GM18508 (cell line): ENCODE results near the gene RBBP4.

Experiments
- ATAC-seq: cut with Tn5 transposase; IDR thresholded peaks from one replicate; pipeline ENCODE4 v1.9.1; 2021; ENCODE audit warnings: moderate number of reproducible peaks; ENCODE audit not compliant: insufficient read depth, unreplicated experiment

Gene RBBP4

DNA sequence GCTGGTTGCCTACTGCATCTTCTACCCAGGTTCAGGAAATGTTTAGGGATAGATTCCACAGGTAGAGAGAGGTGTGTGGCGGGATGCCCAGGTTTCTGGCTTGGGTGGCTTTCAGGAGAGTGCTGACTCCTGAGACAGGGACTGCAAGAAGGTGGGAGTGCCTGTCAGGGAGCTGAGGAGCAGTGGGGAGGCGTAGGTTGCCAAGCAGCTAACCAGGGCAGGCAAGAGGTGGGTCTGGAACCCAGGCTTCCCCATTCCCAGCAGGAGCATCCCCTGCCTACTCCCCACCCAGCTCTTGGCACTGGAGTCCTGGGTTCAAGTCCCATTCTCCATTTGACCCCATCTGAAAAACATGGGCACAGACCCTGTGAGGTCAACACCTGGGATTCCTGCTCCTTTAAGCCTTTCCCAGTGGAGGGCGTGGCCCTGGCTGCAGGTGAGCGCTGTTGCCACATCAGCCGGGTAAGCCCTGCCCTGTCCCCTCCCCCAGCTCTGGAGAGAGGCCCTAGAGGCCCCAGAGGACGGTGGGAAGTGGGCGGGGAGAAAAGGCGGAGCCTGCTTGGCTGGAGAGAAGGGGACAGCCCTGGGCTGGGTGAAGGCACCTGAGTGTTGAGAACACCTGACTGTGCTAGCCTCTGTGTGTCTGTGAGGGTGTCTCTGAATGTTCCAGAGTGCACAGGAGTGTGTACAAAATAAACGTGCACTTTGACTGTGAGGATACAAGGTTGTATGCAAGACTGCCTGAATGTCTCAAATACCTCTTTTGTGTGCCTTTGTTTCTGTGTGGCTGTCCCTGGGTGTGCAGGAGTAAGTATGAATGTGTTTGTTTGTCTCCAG lies 65.5 kb downstream of the RBBP4 start:
- no peak for ATAC-seq

DNA sequence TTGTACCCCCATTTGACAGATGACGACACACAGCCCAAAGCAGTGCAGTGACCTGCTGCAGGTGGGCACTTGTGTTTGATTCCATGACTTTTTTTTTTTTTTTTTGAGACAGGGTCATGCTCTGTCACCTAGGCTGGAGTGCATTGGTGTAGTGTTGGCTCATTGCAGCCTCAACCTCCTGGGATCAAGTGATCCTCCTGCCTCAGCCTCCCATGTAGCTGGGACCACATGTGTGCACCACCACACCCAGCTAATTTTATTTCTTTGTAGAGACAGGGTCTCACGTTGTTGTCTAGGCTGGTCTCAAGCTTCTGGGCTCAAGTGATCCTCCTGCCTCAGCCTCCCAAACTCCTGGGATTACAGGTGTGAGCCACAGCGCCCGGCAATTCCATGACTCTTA lies 66.5 kb downstream of the RBBP4 start:
- ATAC-seq = no peak

DNA sequence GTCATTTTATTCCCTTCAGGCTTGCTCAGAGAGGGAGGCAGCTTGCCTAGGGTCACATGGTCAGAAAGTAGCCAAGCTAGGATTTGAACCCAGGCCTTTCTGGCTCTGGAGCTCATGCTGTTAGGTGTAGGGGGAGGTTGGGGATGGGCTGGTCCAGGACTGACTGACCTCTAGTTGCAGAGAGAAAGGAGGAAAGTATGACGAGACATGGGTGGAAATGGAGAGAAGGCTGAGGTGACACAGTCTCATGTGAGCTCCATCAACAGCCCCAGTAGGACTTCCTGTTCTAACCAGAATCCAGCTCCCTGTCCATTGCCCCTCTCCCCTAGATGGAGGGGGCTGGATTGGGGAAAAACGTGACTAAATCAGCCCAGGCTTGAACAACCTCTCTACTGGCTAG lies 67.0 kb downstream of the RBBP4 start:
- no peak for ATAC-seq

DNA sequence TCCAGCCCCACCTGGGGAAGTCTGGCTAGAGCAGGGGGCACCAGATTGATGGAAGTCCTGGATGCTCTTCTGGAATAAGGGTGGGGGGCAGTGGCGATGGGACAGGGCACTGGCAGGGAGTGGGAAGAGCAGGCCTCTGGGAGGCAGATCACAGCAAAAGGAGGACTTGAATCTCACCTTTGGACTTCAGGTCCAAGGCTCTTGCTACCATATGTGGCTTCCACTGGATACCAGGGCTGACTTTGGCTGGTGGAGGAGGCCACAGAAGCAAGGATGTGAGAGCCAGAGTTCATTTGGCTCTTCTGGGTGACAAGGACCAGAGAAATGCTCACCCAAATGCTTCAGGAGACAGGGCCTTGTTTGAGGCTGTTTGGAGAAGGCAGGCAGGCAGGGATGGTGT lies 67.5 kb downstream of the RBBP4 start:
- ATAC-seq = no peak

DNA sequence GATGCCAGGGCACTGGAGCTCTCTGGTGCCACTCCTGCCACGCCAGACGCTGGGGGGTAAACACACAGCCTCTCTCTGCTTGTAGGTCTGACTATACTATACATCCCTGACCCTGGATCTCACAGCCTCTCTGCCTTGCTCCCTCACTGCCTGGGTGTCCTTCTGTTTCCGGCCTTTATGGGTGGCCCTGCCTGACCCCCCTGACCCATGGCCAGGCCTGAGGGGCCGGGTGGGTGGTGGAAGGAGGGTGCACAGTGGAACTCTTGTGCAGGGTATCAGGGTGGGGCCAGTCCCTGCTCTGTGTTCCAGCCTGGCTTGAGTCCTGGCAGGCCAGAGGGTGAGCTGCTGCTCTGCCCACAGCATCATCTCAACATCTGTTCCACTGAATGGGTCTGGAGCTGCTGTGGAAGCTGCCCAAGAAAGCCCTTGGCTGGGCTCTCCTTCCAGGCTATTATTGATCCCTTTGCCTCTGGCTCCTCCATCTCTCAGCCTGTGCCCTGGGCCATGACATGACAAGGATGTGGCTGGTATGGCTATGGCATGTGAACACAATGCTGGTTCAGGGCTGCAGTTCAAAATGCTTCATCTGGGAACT lies 68.8 kb downstream of the RBBP4 start:
- ATAC-seq = no peak

DNA sequence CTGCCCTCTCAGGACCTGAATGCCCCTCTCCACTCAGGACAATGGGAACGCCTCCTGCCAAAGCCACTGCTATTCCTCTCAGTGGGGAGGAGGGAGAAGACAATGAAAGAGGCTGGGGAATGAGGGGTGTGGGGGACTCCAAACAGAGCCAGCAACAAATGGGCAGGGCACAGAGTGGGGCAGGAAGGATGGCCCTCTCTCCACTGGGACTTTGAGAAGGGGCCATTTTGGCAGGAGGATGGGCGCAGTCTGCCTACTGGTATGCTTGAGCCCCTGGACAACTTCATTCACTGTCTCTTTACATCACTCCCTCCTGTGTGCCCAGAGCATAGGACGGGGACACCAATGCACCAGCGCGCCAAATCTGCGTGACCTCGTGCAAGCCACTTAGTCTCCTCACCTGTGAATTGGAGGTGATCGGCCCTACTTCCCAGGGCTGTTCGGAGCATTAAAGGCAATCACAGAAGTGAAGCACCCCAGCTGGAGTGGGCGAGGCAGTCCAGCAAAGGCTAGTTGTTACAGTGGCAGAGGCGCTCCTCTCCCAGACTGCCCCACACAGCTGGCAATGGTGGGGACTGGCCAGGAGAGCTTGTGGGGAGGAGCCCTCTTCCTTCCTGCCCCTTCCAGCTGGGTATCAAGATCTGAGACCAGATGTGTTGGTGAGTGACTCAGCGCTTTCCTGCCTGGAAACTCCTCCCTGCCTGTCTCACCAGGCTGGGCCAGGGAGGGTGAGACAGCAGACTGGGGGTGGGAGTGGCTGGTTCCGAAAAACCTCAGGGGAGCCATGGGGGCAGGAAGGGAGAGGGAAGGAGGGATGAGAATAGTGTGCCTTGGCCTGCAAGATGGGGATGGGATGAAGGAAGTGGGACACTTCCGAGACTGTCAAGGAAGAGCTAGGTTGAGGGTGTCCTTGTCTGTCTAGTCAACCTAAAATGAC lies 73.9 kb downstream of the RBBP4 start:
- no peak for ATAC-seq

DNA sequence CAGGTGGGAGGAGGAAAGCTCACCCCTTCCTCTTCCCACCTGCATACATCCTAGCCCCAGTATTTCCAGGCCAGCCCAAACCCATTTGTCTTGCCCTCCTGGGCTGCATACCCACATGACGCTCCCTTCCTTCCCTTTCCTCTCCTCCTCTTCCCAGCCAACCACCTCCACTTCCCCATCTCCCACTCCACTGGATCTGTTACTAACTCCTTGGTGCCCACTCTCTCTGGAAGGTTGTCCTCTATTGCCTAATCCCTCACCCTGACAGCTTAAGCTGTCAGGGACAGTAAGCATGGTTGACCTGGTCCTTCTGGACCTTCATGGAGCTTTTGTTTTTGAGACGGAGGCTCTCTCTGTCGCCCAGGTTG lies 74.6 kb downstream of the RBBP4 start:
- ATAC-seq = no peak

DNA sequence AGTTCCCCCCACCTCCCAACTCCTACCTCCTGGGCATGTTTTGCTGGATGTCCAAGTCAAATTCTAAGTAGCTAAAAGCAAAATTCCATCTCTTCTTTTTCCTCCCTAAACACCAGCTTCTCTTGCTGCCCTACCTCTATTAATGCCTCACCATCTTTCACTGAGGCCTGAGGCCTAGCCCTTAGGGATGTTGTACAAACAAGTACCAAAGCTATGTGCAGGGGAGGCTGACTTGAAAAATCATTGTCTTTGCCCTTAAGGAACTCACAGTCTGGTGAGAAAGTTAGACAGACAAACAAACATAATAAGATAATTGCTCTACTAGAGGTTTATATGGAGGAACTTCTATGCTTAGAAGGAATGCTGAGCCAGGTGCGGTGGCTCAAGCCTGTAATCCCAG lies 76.9 kb downstream of the RBBP4 start:
- ATAC-seq = no peak

DNA sequence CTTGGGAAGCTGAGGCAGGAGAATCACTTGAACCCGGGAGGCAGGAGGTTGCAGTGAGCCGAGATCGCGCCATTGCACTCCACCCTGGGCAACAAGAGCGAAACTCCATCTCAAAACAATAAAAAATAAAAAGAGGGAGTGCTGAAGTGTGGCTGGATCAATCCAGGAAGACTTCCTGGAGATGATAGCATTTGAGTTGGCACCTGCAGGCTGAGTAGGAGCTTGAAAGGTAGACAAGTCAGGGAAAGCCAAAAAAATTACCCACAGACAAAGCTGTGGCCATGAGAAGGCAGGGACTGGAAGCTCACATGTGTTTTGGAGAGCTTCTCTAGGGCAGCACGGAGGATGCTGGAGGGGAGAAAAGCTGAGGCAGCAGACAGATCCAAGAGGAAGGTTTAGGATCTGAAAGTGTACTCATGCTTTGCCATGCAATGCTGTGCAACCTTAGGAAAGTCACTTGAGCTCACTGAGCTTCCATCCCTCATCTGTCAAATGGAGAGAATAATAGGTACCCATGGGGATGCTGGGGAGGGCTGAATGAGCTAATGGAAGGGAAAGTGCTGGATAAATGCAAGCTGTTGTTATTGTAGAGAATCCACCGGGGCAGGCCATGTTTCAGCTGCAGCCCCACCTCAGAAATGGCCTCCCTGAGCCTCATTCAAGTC lies 77.5 kb downstream of the RBBP4 start:
- ATAC-seq = no peak

DNA sequence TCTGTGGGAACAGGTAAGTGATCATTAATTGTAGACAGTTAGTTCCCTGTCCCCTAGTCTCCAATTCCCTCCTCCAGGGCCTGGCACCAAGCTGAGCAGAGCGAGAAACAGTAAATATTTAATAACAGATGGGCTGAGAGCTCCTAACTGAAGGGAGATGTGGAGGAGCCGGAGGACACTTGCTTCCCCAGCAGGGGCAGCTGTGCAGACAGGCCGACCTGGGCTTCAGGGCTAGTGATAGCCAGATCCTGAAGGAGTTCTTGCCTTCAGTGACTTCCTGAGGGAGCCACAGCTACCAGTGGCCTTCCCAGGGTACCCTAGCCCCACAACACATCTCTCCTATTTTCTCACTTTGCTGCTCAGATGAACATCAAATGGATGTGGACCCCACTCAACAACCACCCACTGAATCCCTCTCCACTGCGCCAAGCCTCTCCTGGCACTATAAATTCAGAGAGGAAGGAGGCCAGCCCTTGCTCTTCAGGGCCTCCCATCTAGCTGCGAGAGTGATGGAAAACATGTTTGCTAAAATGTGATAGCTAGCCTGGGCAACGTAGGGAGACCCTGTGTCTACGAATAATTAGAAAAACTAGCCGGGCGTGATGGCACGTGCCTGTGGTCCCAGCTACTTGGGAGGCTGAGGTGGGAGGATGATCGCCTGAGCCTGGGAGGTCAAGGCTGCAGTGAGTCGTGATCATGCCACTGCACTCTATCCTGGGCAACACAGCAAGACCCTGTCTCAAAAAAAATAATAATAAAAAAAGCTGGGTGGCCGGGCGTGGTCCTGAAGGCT lies 78.4 kb downstream of the RBBP4 start:
- no peak for ATAC-seq

DNA sequence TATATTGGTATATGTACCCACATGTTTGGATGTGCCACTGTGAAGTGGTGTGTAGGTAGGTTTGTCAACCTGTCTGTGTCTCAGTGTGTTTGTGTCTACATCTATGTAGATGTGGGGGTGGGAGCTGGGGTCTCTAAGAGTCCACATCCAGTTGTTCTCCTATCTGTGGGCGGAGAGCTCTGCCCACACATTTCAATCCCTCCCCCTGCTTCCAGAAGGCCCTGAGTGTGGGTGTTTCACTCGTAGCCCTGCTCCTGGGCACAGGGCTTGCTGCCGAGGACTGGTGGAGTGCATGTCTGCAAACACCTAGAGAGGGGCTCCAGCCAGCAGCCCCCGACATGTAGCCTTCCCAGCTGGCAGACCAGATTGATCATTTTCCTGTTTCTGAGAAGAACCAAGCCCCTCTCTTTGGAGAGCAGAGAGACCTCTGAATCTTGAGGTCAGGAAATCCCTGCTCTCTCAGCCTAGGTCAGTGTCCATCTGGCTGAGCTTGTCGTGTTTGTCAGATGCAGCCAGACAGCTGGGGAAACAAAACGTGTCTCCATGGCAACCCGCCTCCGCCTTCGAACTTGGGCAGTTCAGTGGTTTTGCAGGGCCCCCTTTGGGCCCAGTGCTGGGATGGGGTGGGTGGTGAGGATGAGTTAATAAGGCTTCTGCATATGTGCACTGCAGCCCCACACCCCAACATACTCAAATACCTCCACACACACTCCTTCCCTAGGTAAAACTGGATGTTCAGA lies 82.7 kb downstream of the RBBP4 start:
- ATAC-seq = no peak
